GM12864 (cell line): ENCODE measurements around the gene ALX4.

Source experiments
- DNase-seq: peaks from one replicate; pipeline ENCODE4 v3.0.0-alpha.2; 2011; ENCODE audit warnings: low read depth
- H3K4me3 ChIP-seq: 2 replicates; pipeline ENCODE4 v1.5.1; 2011; ENCODE audit warnings: mild to moderate bottlenecking, low read depth, low read length, control low read depth
- TF ChIP-seq, protein P1 (sequence below): IDR thresholded peaks from 2 replicates; pipeline ENCODE4 v1.5.1; 2011; ENCODE audit warnings: low read depth, mild to moderate bottlenecking, moderate library complexity, low read length, control low read depth, inconsistent platforms; ENCODE audit errors: missing control alignments

The ALX4 gene

GRCh38 chr11:44329472-44330230 lies 19.7 kb upstream of the ALX4 start:
- TF ChIP-seq, protein P1, sequence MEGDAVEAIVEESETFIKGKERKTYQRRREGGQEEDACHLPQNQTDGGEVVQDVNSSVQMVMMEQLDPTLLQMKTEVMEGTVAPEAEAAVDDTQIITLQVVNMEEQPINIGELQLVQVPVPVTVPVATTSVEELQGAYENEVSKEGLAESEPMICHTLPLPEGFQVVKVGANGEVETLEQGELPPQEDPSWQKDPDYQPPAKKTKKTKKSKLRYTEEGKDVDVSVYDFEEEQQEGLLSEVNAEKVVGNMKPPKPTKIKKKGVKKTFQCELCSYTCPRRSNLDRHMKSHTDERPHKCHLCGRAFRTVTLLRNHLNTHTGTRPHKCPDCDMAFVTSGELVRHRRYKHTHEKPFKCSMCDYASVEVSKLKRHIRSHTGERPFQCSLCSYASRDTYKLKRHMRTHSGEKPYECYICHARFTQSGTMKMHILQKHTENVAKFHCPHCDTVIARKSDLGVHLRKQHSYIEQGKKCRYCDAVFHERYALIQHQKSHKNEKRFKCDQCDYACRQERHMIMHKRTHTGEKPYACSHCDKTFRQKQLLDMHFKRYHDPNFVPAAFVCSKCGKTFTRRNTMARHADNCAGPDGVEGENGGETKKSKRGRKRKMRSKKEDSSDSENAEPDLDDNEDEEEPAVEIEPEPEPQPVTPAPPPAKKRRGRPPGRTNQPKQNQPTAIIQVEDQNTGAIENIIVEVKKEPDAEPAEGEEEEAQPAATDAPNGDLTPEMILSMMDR, result no peak
- no peak for DNase-seq
- H3K4me3 ChIP-seq, result no peak overlapping the region

DNA sequence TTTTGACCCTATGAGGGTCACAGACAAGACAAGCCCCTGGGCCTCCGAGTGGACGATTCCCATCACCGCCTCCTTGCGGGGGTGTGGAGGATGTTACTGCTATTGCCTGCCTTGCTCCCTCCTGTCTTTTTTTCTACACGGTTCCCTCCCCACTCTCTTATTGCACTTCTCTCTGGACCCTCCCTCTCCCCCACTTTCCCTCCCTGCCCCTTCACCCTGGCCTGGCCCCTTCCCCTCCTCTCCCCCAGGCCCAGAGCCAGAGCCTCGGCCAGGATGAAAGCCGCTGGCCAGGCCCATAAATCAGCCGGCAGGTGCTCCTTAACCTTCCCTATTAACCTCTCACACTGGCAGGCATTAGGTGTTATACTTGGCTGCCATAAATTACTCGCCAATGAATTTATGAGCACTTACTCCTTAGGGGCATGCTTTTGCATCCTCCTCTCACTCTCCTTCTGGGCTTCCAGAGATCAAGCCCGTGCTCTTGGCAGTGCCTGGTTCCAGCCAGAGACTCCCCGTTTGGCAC lies 18.3 kb upstream of the ALX4 start:
- H3K4me3 ChIP-seq, result no peak overlapping the region
- no peak for DNase-seq
- TF ChIP-seq, protein P1, result no peak

DNA sequence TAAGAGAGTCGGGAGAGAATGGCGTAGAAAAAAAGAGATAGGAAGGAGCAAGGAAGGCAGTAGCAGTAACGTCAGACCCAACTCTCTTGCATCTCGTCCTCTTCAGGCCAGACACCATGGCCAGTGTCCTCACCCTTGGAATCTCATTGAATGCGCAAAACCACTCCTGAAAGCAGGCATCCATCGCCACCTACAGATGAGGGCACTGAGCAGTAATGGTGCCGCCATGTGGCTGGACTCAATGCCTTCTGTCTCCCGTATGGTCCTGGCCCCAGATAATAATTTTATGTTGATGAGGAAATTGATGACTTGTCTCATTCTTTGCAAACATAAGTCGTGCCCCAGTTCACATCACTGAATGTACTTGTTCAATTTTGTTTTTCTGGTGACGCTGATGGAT lies 17.8 kb upstream of the ALX4 start:
- no peak for DNase-seq
- no peak overlapping the region for H3K4me3 ChIP-seq
- TF ChIP-seq, protein P1, result no peak

DNA sequence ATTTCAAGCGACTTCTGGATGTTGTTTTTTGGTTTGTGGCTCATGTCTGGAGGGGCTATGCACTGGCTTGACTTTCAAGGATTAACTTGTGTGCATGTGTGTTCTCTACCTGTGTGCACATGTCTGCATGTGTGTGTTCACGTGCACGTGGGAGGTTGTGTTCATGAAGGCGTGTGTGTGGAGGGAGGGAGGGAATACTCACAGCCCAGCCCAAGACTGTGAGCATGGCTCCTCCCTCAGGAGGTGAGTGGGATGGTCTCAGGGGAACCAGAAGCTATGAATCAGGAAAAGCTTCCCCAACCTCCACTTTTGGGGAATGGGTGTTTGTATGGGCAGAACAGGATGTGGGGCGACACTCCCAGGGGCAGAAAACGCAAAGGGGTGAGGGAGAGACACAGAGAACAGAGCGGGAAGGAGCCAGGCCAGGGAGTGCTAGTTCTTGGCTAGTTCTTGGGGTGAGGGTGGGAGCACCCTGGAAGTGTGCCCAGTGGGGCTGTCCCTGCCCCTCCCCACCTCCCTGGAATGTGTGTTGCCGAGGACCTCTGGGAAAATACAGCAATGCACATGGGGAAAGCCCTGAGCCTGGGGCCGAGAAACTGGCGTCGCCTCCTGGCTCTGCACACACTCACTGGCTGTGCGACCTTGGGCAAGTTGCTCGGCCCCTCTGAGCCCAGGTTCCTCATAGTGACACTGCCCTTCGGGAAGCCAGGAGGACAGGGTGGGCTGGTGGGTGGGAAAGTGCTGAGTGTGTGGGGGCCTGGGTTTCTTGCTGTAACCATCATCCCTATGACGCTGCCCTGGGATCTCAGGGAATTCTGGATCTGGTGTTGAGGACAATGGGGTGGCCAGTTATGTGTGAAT lies 16.9 kb upstream of the ALX4 start:
- TF ChIP-seq, protein P1, result no peak
- no peak for DNase-seq
- H3K4me3 ChIP-seq, result no peak overlapping the region

- no peak for DNase-seq
- no peak overlapping the region for H3K4me3 ChIP-seq
- TF ChIP-seq, protein P1, result no peak
Observed at GRCh38 chr11:44325698-44326097, 15.8 kb upstream of the ALX4 start.

DNA sequence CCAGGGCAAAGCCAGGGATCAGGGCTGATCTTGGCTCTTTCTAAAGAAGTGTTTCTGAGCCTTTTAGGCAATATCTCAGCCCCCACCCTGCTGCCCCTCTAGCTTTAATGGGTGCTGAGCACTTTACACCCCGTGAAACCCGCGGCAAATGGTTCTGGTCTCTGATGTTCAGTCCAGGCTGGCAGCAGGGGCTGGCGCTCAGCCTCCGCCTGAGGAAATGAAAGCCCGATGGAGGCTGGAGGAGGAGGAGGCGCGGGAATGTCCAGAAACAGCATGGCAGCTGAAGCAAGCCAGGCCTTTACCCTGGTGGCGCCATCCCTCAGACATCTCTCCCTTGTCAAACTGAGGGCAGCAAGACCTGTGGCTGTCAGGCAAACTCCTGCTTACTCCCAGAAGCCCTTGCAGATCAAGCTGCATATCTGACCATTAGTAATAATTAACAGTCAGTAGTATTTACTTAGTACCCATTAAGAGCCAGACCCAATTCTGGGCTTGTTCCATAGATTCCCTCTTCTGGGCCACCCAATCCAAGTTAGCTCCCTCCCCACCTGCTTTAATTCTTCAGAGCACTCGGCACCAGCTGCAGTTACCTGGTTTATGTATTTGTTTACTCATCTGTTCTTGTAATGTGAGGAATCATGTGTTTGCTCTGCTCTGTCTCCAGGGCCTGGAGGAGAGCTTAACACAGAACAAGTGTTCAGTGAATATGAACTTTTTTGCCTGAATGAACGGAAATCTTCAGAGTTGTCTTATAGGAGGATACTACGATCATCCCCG lies 15.0 kb upstream of the ALX4 start:
- TF ChIP-seq, protein P1, result no peak
- H3K4me3 ChIP-seq, result no peak overlapping the region
- DNase-seq, result no peak
